HepG2 (cell line): ENCODE data around the gene C22orf31. TPM values are rescaled to one million over a fixed set of nuclear protein-coding genes. Genes with fewer than 3 reads are reported as not detected.

Source experiments
- CBX2 ChIP-seq, 2 experiments: fragments of 200-600 bp in 1 of 2; sonication (generic); formaldehyde crosslinking in 1 of 2; IDR thresholded peaks; 2 replicates each; pipeline versions ENCODE4 v1.7.0 to v1.8.1; 2018 to 2022; ENCODE audit warnings: low read depth in 2 of 2, low read length in 1 of 2, mild to moderate bottlenecking in 1 of 2, missing genetic modification reagents in 1 of 2
- ETV6 ChIP-seq: sonication (generic); formaldehyde crosslinking; conservative IDR thresholded peaks from 2 replicates; pipeline ENCODE4 v1.4.0; 2020; ENCODE audit warnings: missing genetic modification reagents
- GATA4 ChIP-seq: sonication (generic); IDR thresholded peaks from 2 replicates; pipeline ENCODE4 v1.6.1; 2016; ENCODE audit warnings: antibody characterized with exemption, low read depth, borderline replicate concordance
- GTF2F1 ChIP-seq: fragments of 150-350 bp; IDR thresholded peaks from 2 replicates; pipeline ENCODE4 v1.6.1; 2014; ENCODE audit warnings: low read length
- MTF2 ChIP-seq: sonication (generic); formaldehyde crosslinking; IDR thresholded peaks from 2 replicates; pipeline ENCODE4 v1.5.0; 2020; ENCODE audit warnings: missing genetic modification reagents, borderline replicate concordance
- NR3C1 ChIP-seq: sonication (generic); formaldehyde crosslinking; IDR thresholded peaks from 2 replicates; pipeline ENCODE4 v1.4.0; 2020; ENCODE audit warnings: missing genetic modification reagents
- PHB2 ChIP-seq: fragments of 450-650 bp; IDR thresholded peaks from 2 replicates; pipeline ENCODE4 v1.6.1; 2018; ENCODE audit not compliant: partially characterized antibody
- RBFOX2 ChIP-seq: fragments of 200-400 bp; formaldehyde crosslinking; IDR thresholded peaks from 2 replicates; pipeline ENCODE4 v1.6.1; 2017; ENCODE audit warnings: low read depth, mild to moderate bottlenecking, low read length
- REXO4 ChIP-seq: sonication (generic); formaldehyde crosslinking; IDR thresholded peaks from 2 replicates; pipeline ENCODE4 v1.8.0; 2022; ENCODE audit warnings: missing genetic modification reagents, mild to moderate bottlenecking, borderline replicate concordance
- RNF2 ChIP-seq: fragments of 450-650 bp; conservative IDR thresholded peaks from 2 replicates; pipeline ENCODE4 v1.6.1; 2016; ENCODE audit warnings: low read depth
- SKIL ChIP-seq: sonication (generic); formaldehyde crosslinking; IDR thresholded peaks from 2 replicates; pipeline ENCODE4 v1.8.0; 2022; ENCODE audit warnings: missing genetic modification reagents, mild to moderate bottlenecking, moderate library complexity, borderline replicate concordance
- SNAPC5 ChIP-seq: sonication (generic); formaldehyde crosslinking; IDR thresholded peaks from 2 replicates; pipeline ENCODE4 v1.8.1; 2023; ENCODE audit warnings: mild to moderate bottlenecking, missing genetic modification reagents, borderline replicate concordance
- SRSF4 ChIP-seq: fragments of 200-400 bp; formaldehyde crosslinking; IDR thresholded peaks from one replicate; pipeline ENCODE4 v1.6.1; 2018; ENCODE audit warnings: mild to moderate bottlenecking, low read depth, low read length, moderate library complexity; ENCODE audit not compliant: poor library complexity, severe bottlenecking
- TRIM24 ChIP-seq: sonication (generic); formaldehyde crosslinking; IDR thresholded peaks from 2 replicates; pipeline ENCODE4 v1.8.0; 2022; ENCODE audit warnings: mild to moderate bottlenecking, missing genetic modification reagents
- ZNF121 ChIP-seq: sonication (generic); formaldehyde crosslinking; IDR thresholded peaks from 2 replicates; pipeline ENCODE4 v1.5.0; 2020; ENCODE audit warnings: mild to moderate bottlenecking, missing genetic modification reagents
- ZNF280B ChIP-seq: sonication (generic); formaldehyde crosslinking; IDR thresholded peaks from 2 replicates; pipeline ENCODE4 v1.5.0; 2020; ENCODE audit warnings: missing genetic modification reagents, mild to moderate bottlenecking, borderline replicate concordance
- ZNF674 ChIP-seq: sonication (generic); formaldehyde crosslinking; IDR thresholded peaks from 2 replicates; pipeline ENCODE4 v1.5.0; 2020; ENCODE audit warnings: low read depth, mild to moderate bottlenecking, missing genetic modification reagents
- ZNF850 ChIP-seq: sonication (generic); formaldehyde crosslinking; conservative IDR thresholded peaks from 2 replicates; pipeline ENCODE4 v1.9.0; 2021; ENCODE audit warnings: mild to moderate bottlenecking, missing genetic modification reagents
- ZNF883 ChIP-seq: sonication (generic); formaldehyde crosslinking; IDR thresholded peaks from 2 replicates; pipeline ENCODE4 v1.5.1; 2020; ENCODE audit warnings: mild to moderate bottlenecking, missing genetic modification reagents; ENCODE audit errors: not compliant biosample characterization
- ZSCAN9 ChIP-seq: IDR thresholded peaks from 2 replicates; pipeline ENCODE4 v1.6.1; 2016; ENCODE audit warnings: borderline replicate concordance
- polyA plus RNA-seq, 8 experiments: library from polyadenylated mRNA; depleted of rRNA in 3 of 8; stranded (reverse) in 7 of 8; unstranded in 1 of 8; fragments of >200 nt; fragmentation: Illumina TruSeq in 4 of 8; extraction: Trizol in 4 of 8; gene quantifications; 2 replicates each; pipeline versions ENCODE4 v1.2.1 to v1.2.3, GENCODE V29; 2011 to 2016; ENCODE audit warnings: low read depth in 4 of 8, missing spikeins in 1 of 8, mixed read lengths in 1 of 8; ENCODE audit not compliant: insufficient read depth in 1 of 8
- total RNA-seq, 5 experiments: library from RNA; depleted of rRNA; stranded (reverse); fragments of >200 nt; fragmentation: Illumina TruSeq; extraction: Trizol; gene quantifications; 2 replicates each; pipeline ENCODE4 v1.2.3, GENCODE V29; 2016; ENCODE audit warnings: low read depth in 1 of 5
- TF ChIP-seq, protein P1 (sequence below): sonication (generic); formaldehyde crosslinking; IDR thresholded peaks from 2 replicates; pipeline ENCODE4 v1.8.0; 2022; ENCODE audit warnings: low read depth, missing genetic modification reagents
- TF ChIP-seq, protein P2 (sequence below): sonication (generic); formaldehyde crosslinking; IDR thresholded peaks from 2 replicates; pipeline ENCODE4 v1.5.0; 2020; ENCODE audit warnings: mild to moderate bottlenecking, missing genetic modification reagents

C22orf31 gene
- total and polyA plus RNA-seq, 2 of the 13 experiments (the other 11 are each of a cell fraction or from before 2014, with no cell fraction given): not detected

GRCh38 chr22:29030618-29031226 lies 30.9 kb downstream of the C22orf31 start (continued):
- no peak for TF ChIP-seq ZNF850 (CRISPR knock-in tag)
- peak; percentile 46; the same call in 1 of the 2 replicates for TF ChIP-seq ZSCAN9 (CRISPR knock-in tag)
- TF ChIP-seq TRIM24: no peak
- peak; percentile 36; the same call in 1 of the 2 replicates for TF ChIP-seq ZNF121 (CRISPR knock-in tag)
- no peak for TF ChIP-seq GTF2F1
- TF ChIP-seq ZNF674 (CRISPR knock-in tag): no peak
- TF ChIP-seq SKIL (CRISPR knock-in tag): peak; percentile 74; the same call in 1 of the 2 replicates
- no peak for TF ChIP-seq SNAPC5 (CRISPR knock-in tag)
- TF ChIP-seq, protein P1, sequence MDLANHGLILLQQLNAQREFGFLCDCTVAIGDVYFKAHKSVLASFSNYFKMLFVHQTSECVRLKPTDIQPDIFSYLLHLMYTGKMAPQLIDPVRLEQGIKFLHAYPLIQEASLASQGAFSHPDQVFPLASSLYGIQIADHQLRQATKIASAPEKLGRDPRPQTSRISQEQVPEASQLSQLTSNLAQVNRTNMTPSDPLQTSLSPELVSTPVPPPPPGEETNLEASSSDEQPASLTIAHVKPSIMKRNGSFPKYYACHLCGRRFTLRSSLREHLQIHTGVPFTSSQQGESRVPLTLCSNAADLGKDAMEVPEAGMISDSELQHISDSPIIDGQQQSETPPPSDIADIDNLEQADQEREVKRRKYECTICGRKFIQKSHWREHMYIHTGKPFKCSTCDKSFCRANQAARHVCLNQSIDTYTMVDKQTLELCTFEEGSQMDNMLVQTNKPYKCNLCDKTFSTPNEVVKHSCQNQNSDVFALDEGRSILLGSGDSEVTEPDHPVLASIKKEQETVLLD (CRISPR knock-in tag): no peak
- no peak for TF ChIP-seq PHB2
- TF ChIP-seq ETV6 (CRISPR knock-in tag): no peak; the same call in 1 of the 2 replicates
- no peak for TF ChIP-seq RNF2
- TF ChIP-seq CBX2 (IDR thresholded peaks at IDR 0.05; ENCODE audit: low read depth, low read length): no peak
- TF ChIP-seq CBX2 (CRISPR knock-in tag; IDR thresholded peaks at IDR 0.05; ENCODE audit: low read depth): no peak
- peak; percentile 52; the same call in 1 of the 2 replicates for TF ChIP-seq GATA4
- peak; percentile 58 for TF ChIP-seq RBFOX2
- no peak for TF ChIP-seq REXO4 (CRISPR knock-in tag)
- no peak for TF ChIP-seq SRSF4
- TF ChIP-seq ZNF883 (CRISPR knock-in tag): no peak
- TF ChIP-seq MTF2 (CRISPR knock-in tag): no peak
- no peak for TF ChIP-seq NR3C1 (CRISPR knock-in tag)
- TF ChIP-seq, protein P2, sequence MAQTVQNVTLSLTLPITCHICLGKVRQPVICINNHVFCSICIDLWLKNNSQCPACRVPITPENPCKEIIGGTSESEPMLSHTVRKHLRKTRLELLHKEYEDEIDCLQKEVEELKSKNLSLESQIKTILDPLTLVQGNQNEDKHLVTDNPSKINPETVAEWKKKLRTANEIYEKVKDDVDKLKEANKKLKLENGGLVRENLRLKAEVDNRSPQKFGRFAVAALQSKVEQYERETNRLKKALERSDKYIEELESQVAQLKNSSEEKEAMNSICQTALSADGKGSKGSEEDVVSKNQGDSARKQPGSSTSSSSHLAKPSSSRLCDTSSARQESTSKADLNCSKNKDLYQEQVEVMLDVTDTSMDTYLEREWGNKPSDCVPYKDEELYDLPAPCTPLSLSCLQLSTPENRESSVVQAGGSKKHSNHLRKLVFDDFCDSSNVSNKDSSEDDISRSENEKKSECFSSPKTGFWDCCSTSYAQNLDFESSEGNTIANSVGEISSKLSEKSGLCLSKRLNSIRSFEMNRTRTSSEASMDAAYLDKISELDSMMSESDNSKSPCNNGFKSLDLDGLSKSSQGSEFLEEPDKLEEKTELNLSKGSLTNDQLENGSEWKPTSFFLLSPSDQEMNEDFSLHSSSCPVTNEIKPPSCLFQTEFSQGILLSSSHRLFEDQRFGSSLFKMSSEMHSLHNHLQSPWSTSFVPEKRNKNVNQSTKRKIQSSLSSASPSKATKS (CRISPR knock-in tag): no peak
- peak; percentile 73; the same call in 1 of the 2 replicates for TF ChIP-seq ZNF280B (CRISPR knock-in tag)
